T-helper 2 cell treated with Interferon-gamma antibody and Interleukin-4, amounts not matched to agents 5 μg/mL and 100 μg/mL, for 36 hours (primary cell): ENCODE results near the gene MERTK.

ENCODE experiments used
- DNase-seq: peaks from one replicate; pipeline ENCODE4 v3.0.0; 2021; ENCODE audit warnings: low spot score
- H3K27ac Mint-ChIP-seq: one replicate; pipeline ENCODE4 v1.8.0; 2021; ENCODE audit warnings: mild to moderate bottlenecking, mixed read lengths
- H3K27me3 Mint-ChIP-seq: one replicate; pipeline ENCODE4 v1.8.0; 2021; ENCODE audit warnings: low read depth, mixed read lengths
- H3K36me3 Mint-ChIP-seq: one replicate; pipeline ENCODE4 v1.8.0; 2021; ENCODE audit warnings: low read depth, mixed read lengths
- H3K4me1 Mint-ChIP-seq: one replicate; pipeline ENCODE4 v1.8.0; 2021; ENCODE audit warnings: low read depth, mixed read lengths
- H3K4me3 Mint-ChIP-seq: one replicate; pipeline ENCODE4 v1.8.0; 2022; ENCODE audit warnings: mild to moderate bottlenecking, moderate library complexity, mixed read lengths
- H3K9me3 Mint-ChIP-seq: one replicate; pipeline ENCODE4 v1.8.0; 2021; ENCODE audit warnings: mixed read lengths

The MERTK gene

GRCh38 chr2:112073875-112074274, 175.5 kb downstream of the MERTK start:
- no peak overlapping the region for H3K4me3 Mint-ChIP-seq

GRCh38 chr2:112074506-112074905, 176.1 kb downstream of the MERTK start:
- Mint-ChIP-seq H3K36me3 (peaks cover 67% of the 10 kb centered on the region), H3K4me1 (peaks cover 15% of the 10 kb centered on the region), H3K27me3 (no peaks in the 10 kb centered on the region), H3K9me3 (peaks cover 29% of the 10 kb centered on the region), H3K27ac (no peak overlapping the region), H3K4me3 (no peak overlapping the region)
- no peak for DNase-seq

More at GRCh38 chr2:112073875-112074274, 175.5 kb downstream of the MERTK start:
- no peaks in the 10 kb centered on the region for H3K27me3 Mint-ChIP-seq
- peaks cover 68% of the 10 kb centered on the region for H3K36me3 Mint-ChIP-seq
- no peak for DNase-seq
- H3K27ac Mint-ChIP-seq = no peak overlapping the region
- peaks cover 15% of the 10 kb centered on the region for H3K4me1 Mint-ChIP-seq
- peaks cover 34% of the 10 kb centered on the region for H3K9me3 Mint-ChIP-seq

GRCh38 chr2:112075490-112076260, 177.3 kb downstream of the MERTK start:
- H3K36me3 Mint-ChIP-seq = peaks cover 58% of the 10 kb centered on the region
- no peak overlapping the region for H3K4me3 Mint-ChIP-seq
- no peak overlapping the region for H3K27ac Mint-ChIP-seq
- DNase-seq = no peak
- H3K4me1 Mint-ChIP-seq = peaks cover 15% of the 10 kb centered on the region
- H3K9me3 Mint-ChIP-seq = peaks cover 22% of the 10 kb centered on the region
- no peaks in the 10 kb centered on the region for H3K27me3 Mint-ChIP-seq

- H3K4me3 Mint-ChIP-seq = no peak overlapping the region
- H3K9me3 Mint-ChIP-seq = peaks cover 12% of the 10 kb centered on the region
- peaks cover 11% of the 10 kb centered on the region for H3K4me1 Mint-ChIP-seq
- no peaks in the 10 kb centered on the region for H3K27me3 Mint-ChIP-seq
- no peak overlapping the region for H3K27ac Mint-ChIP-seq
- DNase-seq = no peak
- H3K36me3 Mint-ChIP-seq = peaks cover 62% of the 10 kb centered on the region
Measured at GRCh38 chr2:112077814-112078213, 179.4 kb downstream of the MERTK start.
